Keratinocyte (primary cell): ENCODE results near the gene TACR1. TPM values are rescaled to one million over a fixed set of nuclear protein-coding genes. Genes with fewer than 3 reads are reported as not detected.

Source experiments
- DNase-seq: peaks from one replicate; pipeline ENCODE4 v3.0.0-alpha.2; 2011; ENCODE audit warnings: low read depth, missing footprints, low spot score
- FAIRE-seq: peaks from 2 replicates; lab custom pipeline; 2011; peaks lifted over from hg19 to GRCh38; lab: Jason Lieb, UNC
- H2AFZ ChIP-seq: 2 replicates; pipeline ENCODE4 v1.6.0; 2012; ENCODE audit warnings: low read length, control low read depth, inconsistent platforms; ENCODE audit not compliant: control insufficient read depth
- H3K27ac ChIP-seq: 2 replicates; pipeline ENCODE4 v1.5.1; 2011; ENCODE audit warnings: low read length; ENCODE audit not compliant: control insufficient read depth, insufficient read depth
- H3K27me3 ChIP-seq: 3 replicates; pipeline ENCODE4 v1.6.0; 2011; ENCODE audit warnings: low read length; ENCODE audit not compliant: control insufficient read depth, insufficient read depth; ENCODE audit errors: extremely low read depth
- H3K36me3 ChIP-seq, 2 experiments: 2 replicates in 1 of 2; 3 replicates in 1 of 2; pipeline ENCODE4 v1.5.1; 2011; ENCODE audit warnings: low read length in 2 of 2, mild to moderate bottlenecking in 1 of 2; ENCODE audit not compliant: control insufficient read depth in 2 of 2, insufficient read depth in 2 of 2; ENCODE audit errors: extremely low read depth in 1 of 2
- H3K4me1 ChIP-seq: 3 replicates; pipeline ENCODE4 v1.5.1; 2011; ENCODE audit warnings: low read length; ENCODE audit not compliant: control insufficient read depth, insufficient read depth; ENCODE audit errors: extremely low read depth
- H3K4me2 ChIP-seq: 3 replicates; pipeline ENCODE4 v1.6.0; 2011; ENCODE audit warnings: low read depth, low read length; ENCODE audit not compliant: control insufficient read depth, insufficient read depth; ENCODE audit errors: extremely low read depth
- H3K4me3 ChIP-seq, 3 experiments: fragments of 200-600 bp in 1 of 3; sonication (generic) in 1 of 3; 2 replicates in 2 of 3; 3 replicates in 1 of 3; pipeline ENCODE4 v1.5.1; 2011 to 2016; ENCODE audit warnings: low read length in 3 of 3, mild to moderate bottlenecking in 3 of 3, control low read depth in 2 of 3, inconsistent platforms in 1 of 3, low read depth in 1 of 3, mixed read lengths in 1 of 3, mixed run types in 1 of 3, moderate library complexity in 1 of 3; ENCODE audit not compliant: control insufficient read depth in 2 of 3, insufficient read depth in 2 of 3; ENCODE audit errors: extremely low read depth in 1 of 3
- H3K79me2 ChIP-seq: 2 replicates; pipeline ENCODE4 v1.6.0; 2012; ENCODE audit warnings: low read length; ENCODE audit not compliant: control insufficient read depth, insufficient read depth
- H3K9ac ChIP-seq: 3 replicates; pipeline ENCODE4 v1.6.0; 2011; ENCODE audit warnings: low read length; ENCODE audit not compliant: control insufficient read depth, insufficient read depth; ENCODE audit errors: extremely low read depth
- H3K9me1 ChIP-seq: 3 replicates; pipeline ENCODE4 v1.6.0; 2011; ENCODE audit warnings: low read length; ENCODE audit not compliant: control insufficient read depth, insufficient read depth; ENCODE audit errors: extremely low read depth
- H3K9me3 ChIP-seq: 2 replicates; pipeline ENCODE4 v1.5.1; 2012; ENCODE audit warnings: low read depth, low read length; ENCODE audit not compliant: control insufficient read depth
- H4K20me1 ChIP-seq: 3 replicates; pipeline ENCODE4 v1.6.0; 2011; ENCODE audit warnings: low read length; ENCODE audit not compliant: control insufficient read depth, insufficient read depth; ENCODE audit errors: extremely low read depth
- EZH2 ChIP-seq: IDR thresholded peaks from one replicate; pipeline ENCODE4 v1.6.1; 2012; ENCODE audit warnings: inconsistent platforms, mild to moderate bottlenecking, low read length, moderate library complexity
- dilution Hi-C: fragments of 300-500 bp; cut with MboI; formaldehyde crosslinking; loops from one replicate; pipeline ENCODE4 v1.7.0; 2020; ENCODE audit warnings: low sequenced_read_pairs; ENCODE audit not compliant: extremely low pct_ligation_motif_present
- polyA plus RNA-seq, 5 experiments: library from polyadenylated mRNA; depleted of rRNA in 3 of 5; stranded (reverse) in 3 of 5; stranded (forward) in 1 of 5; unstranded in 1 of 5; fragments of >200 nt; gene quantifications; 1 replicate in 1 of 5; 2 replicates in 3 of 5; 3 replicates in 1 of 5; pipeline versions ENCODE4 v1.2.1 to v1.2.3, GENCODE V29; 2011 to 2012; ENCODE audit warnings: missing spikeins in 2 of 5, low read depth in 1 of 5, low replicate concordance in 1 of 5
- TF ChIP-seq, protein P1 (sequence below), 3 experiments: IDR thresholded peaks in 1 of 3; conservative IDR thresholded peaks in 1 of 3; optimal IDR thresholded peaks in 1 of 3; 2 replicates in 2 of 3; 3 replicates in 1 of 3; pipeline versions ENCODE3 to v1.5.1; 2011; ENCODE audit warnings: low read length in 3 of 3, mild to moderate bottlenecking in 3 of 3, moderate library complexity in 2 of 3, control low read depth in 1 of 3, inconsistent platforms in 1 of 3; ENCODE audit not compliant: insufficient read depth in 2 of 3; ENCODE audit errors: extremely low read depth in 1 of 3

Gene TACR1
- polyA plus RNA-seq, 1 donor (not counting 4 experiments of a cell fraction or from before 2014, with no cell fraction given), result not detected

DNA sequence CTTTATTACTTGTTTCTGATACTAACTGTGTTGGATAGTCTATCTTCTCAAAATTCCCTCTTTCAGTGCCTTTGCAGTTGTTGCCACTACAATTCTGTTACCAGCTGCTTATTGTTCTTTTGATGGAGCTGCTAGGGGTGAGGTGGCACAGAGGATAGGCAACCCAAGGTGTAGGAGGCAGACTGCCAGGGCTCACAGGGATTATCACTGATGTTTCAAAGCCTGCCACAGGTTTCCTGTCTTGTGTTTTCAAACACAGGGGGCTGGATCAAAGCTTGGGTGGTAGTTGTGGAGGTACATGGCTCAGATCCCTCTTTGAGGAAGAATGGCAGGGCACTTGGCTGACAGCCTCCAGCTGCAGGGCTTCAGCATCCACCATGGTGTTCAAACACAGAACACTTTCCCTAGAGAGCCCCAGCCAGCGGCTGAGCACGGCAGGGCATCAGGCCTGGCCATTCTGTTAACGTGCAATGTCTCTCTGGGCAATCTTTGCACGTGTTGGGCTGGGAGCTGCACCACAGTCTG is 153.7 kb downstream of the TACR1 start:
- H3K79me2 ChIP-seq, result no peaks in the 10 kb centered on the region
- no peak overlapping the region for H2AFZ ChIP-seq
- dilution Hi-C loops, result no loop called here
- H3K4me2 ChIP-seq, result no peak overlapping the region
- no peaks in the 10 kb centered on the region for H3K9me3 ChIP-seq
- H3K36me3 ChIP-seq, result no peaks in the 10 kb centered on the region
- no peaks in the 10 kb centered on the region for H4K20me1 ChIP-seq
- H3K27ac ChIP-seq, result no peak overlapping the region
- DNase-seq, result no peak
- no peaks in the 10 kb centered on the region for H3K27me3 ChIP-seq
- FAIRE-seq, result no peak
- H3K4me3 ChIP-seq, result no peak overlapping the region
- no peaks in the 10 kb centered on the region for H3K9me1 ChIP-seq
- TF ChIP-seq EZH2, result no peak
- TF ChIP-seq, protein P1, sequence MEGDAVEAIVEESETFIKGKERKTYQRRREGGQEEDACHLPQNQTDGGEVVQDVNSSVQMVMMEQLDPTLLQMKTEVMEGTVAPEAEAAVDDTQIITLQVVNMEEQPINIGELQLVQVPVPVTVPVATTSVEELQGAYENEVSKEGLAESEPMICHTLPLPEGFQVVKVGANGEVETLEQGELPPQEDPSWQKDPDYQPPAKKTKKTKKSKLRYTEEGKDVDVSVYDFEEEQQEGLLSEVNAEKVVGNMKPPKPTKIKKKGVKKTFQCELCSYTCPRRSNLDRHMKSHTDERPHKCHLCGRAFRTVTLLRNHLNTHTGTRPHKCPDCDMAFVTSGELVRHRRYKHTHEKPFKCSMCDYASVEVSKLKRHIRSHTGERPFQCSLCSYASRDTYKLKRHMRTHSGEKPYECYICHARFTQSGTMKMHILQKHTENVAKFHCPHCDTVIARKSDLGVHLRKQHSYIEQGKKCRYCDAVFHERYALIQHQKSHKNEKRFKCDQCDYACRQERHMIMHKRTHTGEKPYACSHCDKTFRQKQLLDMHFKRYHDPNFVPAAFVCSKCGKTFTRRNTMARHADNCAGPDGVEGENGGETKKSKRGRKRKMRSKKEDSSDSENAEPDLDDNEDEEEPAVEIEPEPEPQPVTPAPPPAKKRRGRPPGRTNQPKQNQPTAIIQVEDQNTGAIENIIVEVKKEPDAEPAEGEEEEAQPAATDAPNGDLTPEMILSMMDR (optimal IDR thresholded peaks at IDR 0.05 in 1 of 3, IDR thresholded peaks at IDR 0.05 in 1 of 3, conservative IDR thresholded peaks at IDR 0.05 in 1 of 3; ENCODE audit: extremely low read depth in 1 of 3, insufficient read depth in 2 of 3, low read length in 3 of 3), result no peak
- no peak overlapping the region for H3K9ac ChIP-seq
- peaks cover 12% of the 10 kb centered on the region for H3K4me1 ChIP-seq

DNA sequence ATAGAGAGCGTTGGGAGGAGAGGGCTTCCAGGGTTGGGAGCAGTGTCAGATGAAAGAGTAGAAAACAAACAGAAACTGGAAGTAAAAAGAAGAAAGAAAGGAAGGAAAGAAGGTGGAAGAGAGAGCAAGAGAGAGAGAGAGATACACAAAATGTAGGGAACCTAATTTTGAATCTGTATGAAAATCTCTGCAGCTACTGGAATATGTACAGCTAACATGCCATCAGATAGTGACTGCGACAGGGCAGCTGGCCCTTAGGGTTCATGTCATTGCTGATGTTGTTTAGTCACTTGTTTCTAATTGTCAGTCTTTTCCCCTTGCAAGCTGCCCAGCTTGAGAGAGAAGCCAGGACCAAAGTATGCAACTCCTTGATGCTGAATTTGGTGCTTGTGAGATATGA is 155.0 kb downstream of the TACR1 start:
- H3K4me3 ChIP-seq, result no peak overlapping the region
- no peaks in the 10 kb centered on the region for H3K27me3 ChIP-seq
- H3K79me2 ChIP-seq, result no peaks in the 10 kb centered on the region
- H3K4me2 ChIP-seq, result no peak overlapping the region
- H2AFZ ChIP-seq, result no peak overlapping the region
- H3K9ac ChIP-seq, result no peak overlapping the region
- dilution Hi-C loops, result no loop called here
- no peaks in the 10 kb centered on the region for H3K36me3 ChIP-seq
- H4K20me1 ChIP-seq, result no peaks in the 10 kb centered on the region
- TF ChIP-seq EZH2, result no peak
- TF ChIP-seq, protein P1 (optimal IDR thresholded peaks at IDR 0.05 in 1 of 3, IDR thresholded peaks at IDR 0.05 in 1 of 3, conservative IDR thresholded peaks at IDR 0.05 in 1 of 3; ENCODE audit: extremely low read depth in 1 of 3, insufficient read depth in 2 of 3, low read length in 3 of 3), result no peak
- no peak overlapping the region for H3K27ac ChIP-seq
- H3K4me1 ChIP-seq, result peaks cover 15% of the 10 kb centered on the region
- H3K9me1 ChIP-seq, result no peaks in the 10 kb centered on the region
- DNase-seq, result no peak
- H3K9me3 ChIP-seq, result no peaks in the 10 kb centered on the region
- FAIRE-seq, result no peak
